T-helper 2 cell treated with Interferon-gamma antibody and Interleukin-4, amounts not matched to agents 5 μg/mL and 100 μg/mL, for 36 hours (primary cell): ENCODE data around the gene CLDN16.
A peak's percentile ranks its signal among the peaks of the same experiment; 100 is the strongest.

Experiments used
- DNase-seq: peaks from one replicate; pipeline ENCODE4 v3.0.0; 2021; ENCODE audit warnings: low spot score
- H3K27ac Mint-ChIP-seq: one replicate; pipeline ENCODE4 v1.8.0; 2021; ENCODE audit warnings: mild to moderate bottlenecking, mixed read lengths
- H3K27me3 Mint-ChIP-seq: one replicate; pipeline ENCODE4 v1.8.0; 2021; ENCODE audit warnings: low read depth, mixed read lengths
- H3K36me3 Mint-ChIP-seq: one replicate; pipeline ENCODE4 v1.8.0; 2021; ENCODE audit warnings: low read depth, mixed read lengths
- H3K4me1 Mint-ChIP-seq: one replicate; pipeline ENCODE4 v1.8.0; 2021; ENCODE audit warnings: low read depth, mixed read lengths
- H3K4me3 Mint-ChIP-seq: one replicate; pipeline ENCODE4 v1.8.0; 2022; ENCODE audit warnings: mild to moderate bottlenecking, moderate library complexity, mixed read lengths
- H3K9me3 Mint-ChIP-seq: one replicate; pipeline ENCODE4 v1.8.0; 2021; ENCODE audit warnings: mixed read lengths

Gene CLDN16

GRCh38 chr3:190396001-190396400, 8.0 kb downstream of the CLDN16 start:
- no peak for DNase-seq
- no peaks in the 10 kb centered on the region for H3K9me3 Mint-ChIP-seq

GRCh38 chr3:190397889-190398288, 9.9 kb downstream of the CLDN16 start:
- no peak for DNase-seq

More at GRCh38 chr3:190396001-190396400, 8.0 kb downstream of the CLDN16 start:
- H3K4me3 Mint-ChIP-seq, result no peak overlapping the region
- H3K4me1 Mint-ChIP-seq, result no peaks in the 10 kb centered on the region
- H3K27me3 Mint-ChIP-seq, result peaks cover 7% of the 10 kb centered on the region
- H3K36me3 Mint-ChIP-seq, result no peaks in the 10 kb centered on the region
- H3K27ac Mint-ChIP-seq, result no peak overlapping the region

GRCh38 chr3:190399677-190400076, 11.7 kb downstream of the CLDN16 start:
- Mint-ChIP-seq H3K36me3 (no peaks in the 10 kb centered on the region), H3K27ac (no peak overlapping the region), H3K4me1 (no peaks in the 10 kb centered on the region), H3K27me3 (peaks cover 2% of the 10 kb centered on the region), H3K9me3 (no peaks in the 10 kb centered on the region), H3K4me3 (no peak overlapping the region)
- DNase-seq, result no peak

More at GRCh38 chr3:190397889-190398288, 9.9 kb downstream of the CLDN16 start:
- H3K4me3 Mint-ChIP-seq, result no peak overlapping the region
- peaks cover 2% of the 10 kb centered on the region for H3K27me3 Mint-ChIP-seq
- no peak overlapping the region for H3K27ac Mint-ChIP-seq
- no peaks in the 10 kb centered on the region for H3K4me1 Mint-ChIP-seq
- H3K36me3 Mint-ChIP-seq, result no peaks in the 10 kb centered on the region
- H3K9me3 Mint-ChIP-seq, result no peaks in the 10 kb centered on the region

- Mint-ChIP-seq H3K4me3 (no peak overlapping the region), H3K36me3 (no peaks in the 10 kb centered on the region), H3K27me3 (peaks cover 2% of the 10 kb centered on the region), H3K27ac (no peak overlapping the region), H3K4me1 (no peaks in the 10 kb centered on the region), H3K9me3 (no peaks in the 10 kb centered on the region)
- DNase-seq, result no peak
Observed at GRCh38 chr3:190401963-190402362, 14.0 kb downstream of the CLDN16 start.

- Mint-ChIP-seq H3K27ac (no peak overlapping the region), H3K36me3 (no peaks in the 10 kb centered on the region), H3K4me3 (no peak overlapping the region), H3K4me1 (no peaks in the 10 kb centered on the region), H3K9me3 (no peaks in the 10 kb centered on the region), H3K27me3 (peaks cover 2% of the 10 kb centered on the region)
- DNase-seq, result no peak
Observed at GRCh38 chr3:190404715-190405114, 16.8 kb downstream of the CLDN16 start.

GRCh38 chr3:190414297-190414696, 26.3 kb downstream of the CLDN16 start:
- Mint-ChIP-seq H3K4me1 (no peaks in the 10 kb centered on the region), H3K27ac (no peak overlapping the region), H3K27me3 (peaks cover 5% of the 10 kb centered on the region), H3K9me3 (peaks cover 11% of the 10 kb centered on the region), H3K36me3 (no peaks in the 10 kb centered on the region), H3K4me3 (no peak overlapping the region)
- DNase-seq, result no peak

- Mint-ChIP-seq H3K27ac (no peak overlapping the region), H3K4me1 (peaks cover 5% of the 10 kb centered on the region)
Observed at GRCh38 chr3:190424108-190424477, 36.1 kb downstream of the CLDN16 start.

GRCh38 chr3:190424478-190425439, 36.8 kb downstream of the CLDN16 start:
- Mint-ChIP-seq H3K36me3 (no peaks in the 10 kb centered on the region), H3K4me1 (peaks cover 5% of the 10 kb centered on the region), H3K27ac (no peak overlapping the region), H3K27me3 (peaks cover 13% of the 10 kb centered on the region), H3K4me3 (peak overlapping the region; percentile 48), H3K9me3 (no peaks in the 10 kb centered on the region)
- DNase-seq, result peak; percentile 40

More at GRCh38 chr3:190424108-190424477, 36.1 kb downstream of the CLDN16 start:
- H3K36me3 Mint-ChIP-seq, result no peaks in the 10 kb centered on the region
- no peaks in the 10 kb centered on the region for H3K9me3 Mint-ChIP-seq
- H3K4me3 Mint-ChIP-seq, result no peak overlapping the region
- peaks cover 8% of the 10 kb centered on the region for H3K27me3 Mint-ChIP-seq
- no peak for DNase-seq

GRCh38 chr3:190425833-190426232, 37.9 kb downstream of the CLDN16 start:
- H3K4me3 Mint-ChIP-seq, result no peak overlapping the region
- H3K9me3 Mint-ChIP-seq, result no peaks in the 10 kb centered on the region
- H3K36me3 Mint-ChIP-seq, result no peaks in the 10 kb centered on the region
- H3K4me1 Mint-ChIP-seq, result peaks cover 5% of the 10 kb centered on the region
- H3K27ac Mint-ChIP-seq, result no peak overlapping the region
- H3K27me3 Mint-ChIP-seq, result peaks cover 11% of the 10 kb centered on the region
- no peak for DNase-seq

- no peak for DNase-seq
- H3K9me3 Mint-ChIP-seq, result no peaks in the 10 kb centered on the region
- no peaks in the 10 kb centered on the region for H3K36me3 Mint-ChIP-seq
- no peak overlapping the region for H3K4me3 Mint-ChIP-seq
- peaks cover 5% of the 10 kb centered on the region for H3K4me1 Mint-ChIP-seq
- peaks cover 15% of the 10 kb centered on the region for H3K27me3 Mint-ChIP-seq
- H3K27ac Mint-ChIP-seq, result no peak overlapping the region
Observed at GRCh38 chr3:190426806-190427507, 39.0 kb downstream of the CLDN16 start.

- DNase-seq, result no peak
- Mint-ChIP-seq H3K4me1 (peaks cover 3% of the 10 kb centered on the region), H3K27me3 (peaks cover 22% of the 10 kb centered on the region), H3K9me3 (no peaks in the 10 kb centered on the region), H3K4me3 (no peak overlapping the region), H3K36me3 (no peaks in the 10 kb centered on the region), H3K27ac (no peak overlapping the region)
Observed at GRCh38 chr3:190429681-190430080, 41.7 kb downstream of the CLDN16 start.

- Mint-ChIP-seq H3K9me3 (no peaks in the 10 kb centered on the region), H3K27me3 (peaks cover 22% of the 10 kb centered on the region), H3K4me3 (no peak overlapping the region), H3K36me3 (no peaks in the 10 kb centered on the region), H3K4me1 (no peaks in the 10 kb centered on the region), H3K27ac (no peak overlapping the region)
- DNase-seq, result no peak
Observed at GRCh38 chr3:190430906-190431305, 42.9 kb downstream of the CLDN16 start.

GRCh38 chr3:190432216-190432615, 44.3 kb downstream of the CLDN16 start:
- no peak for DNase-seq
- H3K27me3 Mint-ChIP-seq, result peaks cover 27% of the 10 kb centered on the region
- H3K27ac Mint-ChIP-seq, result no peak overlapping the region
- H3K36me3 Mint-ChIP-seq, result no peaks in the 10 kb centered on the region
- peaks cover 3% of the 10 kb centered on the region for H3K4me1 Mint-ChIP-seq
- no peaks in the 10 kb centered on the region for H3K9me3 Mint-ChIP-seq
- no peak overlapping the region for H3K4me3 Mint-ChIP-seq

GRCh38 chr3:190433626-190434025, 45.7 kb downstream of the CLDN16 start:
- Mint-ChIP-seq H3K4me3 (no peak overlapping the region), H3K9me3 (no peaks in the 10 kb centered on the region), H3K27ac (no peak overlapping the region), H3K36me3 (no peaks in the 10 kb centered on the region), H3K4me1 (peaks cover 3% of the 10 kb centered on the region), H3K27me3 (peaks cover 29% of the 10 kb centered on the region)
- no peak for DNase-seq
